SU-DHL-6 (cell line): ENCODE data around the gene ZNF74.

ENCODE experiments used
- H2AFZ ChIP-seq: fragments of 200-600 bp; sonication (generic); 2 replicates; pipeline ENCODE4 v1.6.1; 2014; ENCODE audit warnings: low read depth, mild to moderate bottlenecking, moderate library complexity, mixed read lengths, antibody characterized with exemption, low read length; ENCODE audit not compliant: severe bottlenecking
- H3F3A ChIP-seq: fragments of 200-600 bp; shearing (Covaris generic); 2 replicates; pipeline ENCODE4 v1.6.0; 2016; ENCODE audit warnings: antibody characterized with exemption, mild to moderate bottlenecking; ENCODE audit not compliant: insufficient read depth
- H3K27ac ChIP-seq: fragments of 200-600 bp; sonication (generic); 2 replicates; pipeline ENCODE4 v1.5.1; 2016; ENCODE audit warnings: low read depth, mild to moderate bottlenecking, low read length, moderate library complexity, mixed read lengths
- H3K27me3 ChIP-seq: fragments of 200-600 bp; sonication (generic), shearing (Covaris generic); 2 replicates; pipeline ENCODE4 v1.6.0; 2014; ENCODE audit warnings: mild to moderate bottlenecking, low read length
- H3K36me3 ChIP-seq: fragments of 200-600 bp; sonication (generic); 2 replicates; pipeline ENCODE4 v1.6.1; 2014; ENCODE audit warnings: mild to moderate bottlenecking, low read length, mixed read lengths
- H3K4me2 ChIP-seq: fragments of 300-600, 200-600 bp; shearing (Covaris generic), sonication (generic); 2 replicates; pipeline ENCODE4 v1.6.0; 2014; ENCODE audit warnings: low read length, low read depth, mild to moderate bottlenecking; ENCODE audit not compliant: poor library complexity, severe bottlenecking
- H3K4me3 ChIP-seq: fragments of 200-600 bp; sonication (generic); 2 replicates; pipeline ENCODE4 v1.5.1; 2014; ENCODE audit warnings: antibody characterized with exemption, low read length, mild to moderate bottlenecking, mixed read lengths; ENCODE audit not compliant: insufficient read depth, poor library complexity, severe bottlenecking
- H3K79me2 ChIP-seq: fragments of 200-600 bp; sonication (generic); 2 replicates; pipeline ENCODE4 v1.6.1; 2014; ENCODE audit warnings: mild to moderate bottlenecking, low read length, moderate library complexity; ENCODE audit not compliant: insufficient read depth
- H3K9ac ChIP-seq: fragments of 200-600 bp; sonication (generic); 2 replicates; pipeline ENCODE4 v1.7.0; 2014; ENCODE audit warnings: mild to moderate bottlenecking, low read length
- H3K9me2 ChIP-seq: fragments of 200-600 bp; sonication (generic); replicated peaks from 2 replicates; pipeline ENCODE4 v1.6.1; 2014; ENCODE audit warnings: low read length; ENCODE audit not compliant: insufficient read depth
- H3K9me3 ChIP-seq: fragments of 200-600 bp; sonication (generic); 2 replicates; pipeline ENCODE4 v1.6.1; 2014; ENCODE audit warnings: low read length, mixed read lengths; ENCODE audit not compliant: insufficient read depth
- H4K20me1 ChIP-seq: fragments of 200-600 bp; sonication (generic); 2 replicates; pipeline ENCODE4 v1.6.1; 2014; ENCODE audit warnings: low read depth, mild to moderate bottlenecking, antibody characterized with exemption, low read length, moderate library complexity, mixed read lengths
- EZH2phosphoT487 ChIP-seq: fragments of 200-600 bp; sonication (generic), shearing (Covaris generic); conservative IDR thresholded peaks from 2 replicates; pipeline ENCODE4 v1.6.1; 2018; ENCODE audit warnings: mild to moderate bottlenecking, antibody characterized with exemption, low read length, moderate library complexity, mixed read lengths
- TF ChIP-seq, protein P1 (sequence below): fragments of 200-600 bp; sonication (generic); IDR thresholded peaks from one replicate; pipeline ENCODE4 v1.5.1; 2017; ENCODE audit warnings: antibody characterized with exemption, mild to moderate bottlenecking, low read length, moderate library complexity; ENCODE audit not compliant: insufficient read depth, poor library complexity, severe bottlenecking

The ZNF74 gene

DNA sequence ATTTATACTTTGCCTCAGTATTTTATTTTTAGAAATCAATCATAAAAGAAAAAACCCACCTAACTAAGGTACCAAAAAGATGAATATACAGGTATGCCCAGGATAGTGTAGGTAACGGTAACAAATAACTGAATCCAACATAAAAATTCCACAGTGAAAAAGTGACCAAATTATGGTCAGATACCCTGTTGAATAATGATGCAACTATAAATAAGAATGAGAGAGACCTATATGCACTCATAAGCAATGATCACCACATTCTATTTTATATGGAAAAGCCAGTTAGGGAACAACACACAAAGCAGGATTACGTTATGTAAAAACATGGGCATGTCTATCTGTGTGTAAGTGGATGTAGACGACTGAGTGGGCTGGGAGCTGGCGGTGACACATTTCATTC is 7.0 kb upstream of the ZNF74 start:
- H3K27me3 ChIP-seq = no peaks in the 10 kb centered on the region
- H3K4me3 ChIP-seq = no peak overlapping the region
- H3F3A ChIP-seq = no peaks in the 10 kb centered on the region
- no peak overlapping the region for H3K27ac ChIP-seq
- no peaks in the 10 kb centered on the region for H3K79me2 ChIP-seq
- no peaks in the 10 kb centered on the region for H3K9me2 ChIP-seq
- no peaks in the 10 kb centered on the region for H3K9me3 ChIP-seq
- no peak for TF ChIP-seq EZH2phosphoT487
- TF ChIP-seq, protein P1, sequence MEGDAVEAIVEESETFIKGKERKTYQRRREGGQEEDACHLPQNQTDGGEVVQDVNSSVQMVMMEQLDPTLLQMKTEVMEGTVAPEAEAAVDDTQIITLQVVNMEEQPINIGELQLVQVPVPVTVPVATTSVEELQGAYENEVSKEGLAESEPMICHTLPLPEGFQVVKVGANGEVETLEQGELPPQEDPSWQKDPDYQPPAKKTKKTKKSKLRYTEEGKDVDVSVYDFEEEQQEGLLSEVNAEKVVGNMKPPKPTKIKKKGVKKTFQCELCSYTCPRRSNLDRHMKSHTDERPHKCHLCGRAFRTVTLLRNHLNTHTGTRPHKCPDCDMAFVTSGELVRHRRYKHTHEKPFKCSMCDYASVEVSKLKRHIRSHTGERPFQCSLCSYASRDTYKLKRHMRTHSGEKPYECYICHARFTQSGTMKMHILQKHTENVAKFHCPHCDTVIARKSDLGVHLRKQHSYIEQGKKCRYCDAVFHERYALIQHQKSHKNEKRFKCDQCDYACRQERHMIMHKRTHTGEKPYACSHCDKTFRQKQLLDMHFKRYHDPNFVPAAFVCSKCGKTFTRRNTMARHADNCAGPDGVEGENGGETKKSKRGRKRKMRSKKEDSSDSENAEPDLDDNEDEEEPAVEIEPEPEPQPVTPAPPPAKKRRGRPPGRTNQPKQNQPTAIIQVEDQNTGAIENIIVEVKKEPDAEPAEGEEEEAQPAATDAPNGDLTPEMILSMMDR = no peak
- no peaks in the 10 kb centered on the region for H4K20me1 ChIP-seq
- H3K9ac ChIP-seq = no peak overlapping the region
- no peak overlapping the region for H3K4me2 ChIP-seq
- no peak overlapping the region for H2AFZ ChIP-seq
- no peaks in the 10 kb centered on the region for H3K36me3 ChIP-seq

GRCh38 chr22:20388200-20388599 is 5.8 kb upstream of the ZNF74 start:
- Histone ChIP-seq H3K27me3 (no peaks in the 10 kb centered on the region), H3F3A (no peaks in the 10 kb centered on the region), H3K36me3 (no peaks in the 10 kb centered on the region), H3K79me2 (no peaks in the 10 kb centered on the region), H3K9ac (no peak overlapping the region), H3K27ac (no peak overlapping the region), H3K4me2 (no peak overlapping the region), H3K9me2 (no peaks in the 10 kb centered on the region), H4K20me1 (no peaks in the 10 kb centered on the region), H3K9me3 (no peaks in the 10 kb centered on the region), H2AFZ (no peak overlapping the region), H3K4me3 (no peak overlapping the region)
- no peak for TF ChIP-seq EZH2phosphoT487
- TF ChIP-seq, protein P1 = no peak

DNA sequence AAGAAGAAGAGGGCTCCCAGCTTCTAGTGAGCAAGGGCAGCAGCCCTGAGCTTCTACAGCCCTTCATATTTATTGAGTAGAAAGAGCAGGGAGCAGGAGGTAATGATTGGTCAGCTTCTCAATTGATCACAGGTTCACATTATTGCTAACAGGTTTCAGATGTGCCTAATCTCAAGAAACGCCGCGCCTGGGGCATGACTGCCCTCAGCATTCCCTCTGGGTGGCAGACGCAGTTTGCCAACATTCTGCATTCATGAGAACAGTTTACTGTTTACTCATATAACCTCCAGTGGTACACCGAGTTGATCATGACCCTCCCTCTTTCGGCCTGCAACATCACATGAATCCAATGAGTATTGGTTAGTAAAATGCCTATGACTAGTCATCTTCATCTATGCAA is 4.7 kb upstream of the ZNF74 start:
- H2AFZ ChIP-seq = no peak overlapping the region
- H4K20me1 ChIP-seq = no peaks in the 10 kb centered on the region
- H3K9me3 ChIP-seq = no peaks in the 10 kb centered on the region
- H3K9me2 ChIP-seq = no peaks in the 10 kb centered on the region
- no peak overlapping the region for H3K9ac ChIP-seq
- no peaks in the 10 kb centered on the region for H3K36me3 ChIP-seq
- no peaks in the 10 kb centered on the region for H3K27me3 ChIP-seq
- H3K4me2 ChIP-seq = no peak overlapping the region
- no peak overlapping the region for H3K4me3 ChIP-seq
- H3K27ac ChIP-seq = no peak overlapping the region
- no peaks in the 10 kb centered on the region for H3F3A ChIP-seq
- no peaks in the 10 kb centered on the region for H3K79me2 ChIP-seq
- TF ChIP-seq, protein P1 = no peak
- no peak for TF ChIP-seq EZH2phosphoT487
